Adrenal gland (tissue), 5 donors: ENCODE measurements around the gene ANK3.

Experiments
- POLR2A ChIP-seq, 2 donors: fragments of 450-650 bp; IDR thresholded peaks; one replicate each; pipeline ENCODE4 v1.6.1; 2017; ENCODE audit warnings: antibody characterized with exemption in 2 of 2, mild to moderate bottlenecking in 2 of 2, moderate library complexity in 1 of 2
- TF ChIP-seq, protein P1 (sequence below), 6 experiments: fragments of 450-650 bp in 4 of 6; fragments of 200-600 bp in 2 of 6; sonication (generic) in 1 of 6; IDR thresholded peaks; 1 replicate in 5 of 6; 2 replicates in 1 of 6; pipeline versions ENCODE4 v1.5.1 to v1.8.0; 2016 to 2021; ENCODE audit warnings: antibody characterized with exemption in 6 of 6, mild to moderate bottlenecking in 2 of 6, moderate library complexity in 1 of 6
- donor health status: DM: no; HTN: no; CAD: no.

DNA sequence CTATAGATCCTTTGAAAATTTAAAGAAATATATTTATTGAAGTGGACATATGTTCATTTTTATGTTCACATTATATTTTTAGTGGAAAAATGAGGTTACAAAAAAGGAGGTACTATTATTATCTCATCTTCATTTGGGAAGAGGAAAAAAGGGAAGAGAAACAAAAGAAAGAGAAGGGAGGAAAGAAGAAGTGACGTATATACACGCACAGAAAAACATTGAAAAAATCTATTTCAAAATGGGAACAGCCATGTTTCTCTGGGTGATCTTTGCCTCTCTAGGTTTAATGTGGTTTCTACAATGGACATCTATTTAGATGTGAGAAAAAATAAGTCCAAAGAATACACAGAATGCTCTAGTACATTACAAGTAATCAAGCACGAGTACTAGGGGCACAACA lies 14.8 kb downstream of the ANK3 start:
- no peak for TF ChIP-seq POLR2A (IDR thresholded peaks at IDR 0.05)
- TF ChIP-seq, protein P1, sequence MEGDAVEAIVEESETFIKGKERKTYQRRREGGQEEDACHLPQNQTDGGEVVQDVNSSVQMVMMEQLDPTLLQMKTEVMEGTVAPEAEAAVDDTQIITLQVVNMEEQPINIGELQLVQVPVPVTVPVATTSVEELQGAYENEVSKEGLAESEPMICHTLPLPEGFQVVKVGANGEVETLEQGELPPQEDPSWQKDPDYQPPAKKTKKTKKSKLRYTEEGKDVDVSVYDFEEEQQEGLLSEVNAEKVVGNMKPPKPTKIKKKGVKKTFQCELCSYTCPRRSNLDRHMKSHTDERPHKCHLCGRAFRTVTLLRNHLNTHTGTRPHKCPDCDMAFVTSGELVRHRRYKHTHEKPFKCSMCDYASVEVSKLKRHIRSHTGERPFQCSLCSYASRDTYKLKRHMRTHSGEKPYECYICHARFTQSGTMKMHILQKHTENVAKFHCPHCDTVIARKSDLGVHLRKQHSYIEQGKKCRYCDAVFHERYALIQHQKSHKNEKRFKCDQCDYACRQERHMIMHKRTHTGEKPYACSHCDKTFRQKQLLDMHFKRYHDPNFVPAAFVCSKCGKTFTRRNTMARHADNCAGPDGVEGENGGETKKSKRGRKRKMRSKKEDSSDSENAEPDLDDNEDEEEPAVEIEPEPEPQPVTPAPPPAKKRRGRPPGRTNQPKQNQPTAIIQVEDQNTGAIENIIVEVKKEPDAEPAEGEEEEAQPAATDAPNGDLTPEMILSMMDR (IDR thresholded peaks at IDR 0.05): no peak
